ENCODE data around the gene MBD1. TPM values are rescaled to one million over a fixed set of nuclear protein-coding genes. Genes with fewer than 3 reads are reported as not detected.
"Not testable (repeated sequence)": the region's sequence is repeated elsewhere in the genome, so short reads cannot be mapped to it uniquely, and the experiment has no call there.

The MBD1 gene
- total and polyA plus RNA-seq, 12 donors = 29.5 to 59.0 (median 45.1) TPM

DNA sequence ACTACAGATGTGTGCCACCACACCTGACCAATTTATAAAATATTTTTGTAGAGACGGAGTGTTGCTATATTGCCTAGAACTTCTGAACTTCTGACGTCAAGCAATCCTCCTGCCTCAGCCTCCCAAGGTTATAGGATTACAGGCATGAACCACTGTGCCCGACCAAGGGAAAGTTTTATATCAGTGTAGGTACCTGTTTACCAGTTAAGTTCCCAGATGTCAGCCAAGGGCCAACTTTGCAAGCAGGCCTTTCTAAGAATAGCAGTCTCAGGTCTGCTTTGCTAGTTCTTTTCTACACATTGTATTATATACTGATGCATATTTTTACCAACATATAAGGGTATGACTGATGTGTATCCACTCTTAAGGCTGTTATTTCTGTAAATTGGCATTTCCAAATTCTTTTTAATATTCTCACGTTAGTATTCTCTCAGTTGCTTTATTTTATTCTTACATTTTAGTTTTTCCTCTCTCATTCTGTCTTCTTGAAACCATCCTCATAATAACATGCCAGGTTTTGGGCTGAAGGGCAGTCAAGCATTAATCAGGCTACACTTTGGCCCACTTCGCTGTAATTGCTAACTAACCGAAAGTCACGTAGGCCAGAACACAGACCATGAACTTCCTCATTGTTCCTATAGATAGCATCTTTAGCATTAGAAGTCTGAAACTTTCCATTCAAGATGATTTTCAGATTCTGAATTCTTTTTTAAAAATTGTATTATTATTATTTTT lies 31.1 kb upstream of the MBD1 start:
- H3K36me3 ChIP-seq = no peaks in the 10 kb centered on the region
- no peak overlapping the region for H3K27ac ChIP-seq
- H3K4me1 ChIP-seq = peaks cover 0 to 14% (median 0%) of the 10 kb centered on the region in 9 donors
- no peak overlapping the region for H3K4me3 ChIP-seq
- no peak for DNase-seq
- peaks cover 0 to 16% (median 6%) of the 10 kb centered on the region in 7 donors for H3K27me3 ChIP-seq
- no peak for ATAC-seq
- intact Hi-C loops (cut with DNase I) = no loop called here
- no peaks in the 10 kb centered on the region for H3K9me3 ChIP-seq
- TF ChIP-seq, protein P1, sequence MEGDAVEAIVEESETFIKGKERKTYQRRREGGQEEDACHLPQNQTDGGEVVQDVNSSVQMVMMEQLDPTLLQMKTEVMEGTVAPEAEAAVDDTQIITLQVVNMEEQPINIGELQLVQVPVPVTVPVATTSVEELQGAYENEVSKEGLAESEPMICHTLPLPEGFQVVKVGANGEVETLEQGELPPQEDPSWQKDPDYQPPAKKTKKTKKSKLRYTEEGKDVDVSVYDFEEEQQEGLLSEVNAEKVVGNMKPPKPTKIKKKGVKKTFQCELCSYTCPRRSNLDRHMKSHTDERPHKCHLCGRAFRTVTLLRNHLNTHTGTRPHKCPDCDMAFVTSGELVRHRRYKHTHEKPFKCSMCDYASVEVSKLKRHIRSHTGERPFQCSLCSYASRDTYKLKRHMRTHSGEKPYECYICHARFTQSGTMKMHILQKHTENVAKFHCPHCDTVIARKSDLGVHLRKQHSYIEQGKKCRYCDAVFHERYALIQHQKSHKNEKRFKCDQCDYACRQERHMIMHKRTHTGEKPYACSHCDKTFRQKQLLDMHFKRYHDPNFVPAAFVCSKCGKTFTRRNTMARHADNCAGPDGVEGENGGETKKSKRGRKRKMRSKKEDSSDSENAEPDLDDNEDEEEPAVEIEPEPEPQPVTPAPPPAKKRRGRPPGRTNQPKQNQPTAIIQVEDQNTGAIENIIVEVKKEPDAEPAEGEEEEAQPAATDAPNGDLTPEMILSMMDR (IDR thresholded peaks at IDR 0.05) = no peak
- WGBS, 2 donors = 76 to 77% methylated on average over 7 of the region's 7 CpGs

DNA sequence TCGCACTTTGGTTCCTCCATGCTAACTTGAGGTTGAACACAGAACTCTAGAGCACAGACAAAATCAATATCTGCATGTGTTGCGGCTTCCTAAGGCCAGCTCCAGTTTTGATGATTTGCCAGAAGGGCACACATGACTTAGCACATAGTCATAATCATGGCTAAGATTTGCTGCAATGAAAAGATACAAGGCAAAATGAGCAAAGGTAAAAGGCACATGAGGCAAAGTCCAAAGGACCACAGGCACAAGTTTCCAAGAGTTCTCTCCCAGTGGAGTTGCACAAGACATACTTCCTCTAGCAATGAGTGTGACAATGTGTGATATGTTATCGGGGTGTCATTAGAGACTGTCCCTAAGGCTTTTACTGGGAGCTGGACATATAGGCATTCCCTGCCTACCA lies 30.3 kb upstream of the MBD1 start:
- Histone ChIP-seq H3K4me1 (peaks cover 0 to 21% (median 7%) of the 10 kb centered on the region in 9 donors), H3K27ac (no peak overlapping the region), H3K27me3 (peaks cover 0 to 16% (median 6%) of the 10 kb centered on the region in 7 donors), H3K4me3 (no peak overlapping the region), H3K9me3 (no peaks in the 10 kb centered on the region), H3K36me3 (no peaks in the 10 kb centered on the region)
- TF ChIP-seq, protein P1 (IDR thresholded peaks at IDR 0.05) = no peak
- ATAC-seq = no peak
- DNase-seq = no peak
- WGBS, 2 donors = 78 to 86% methylated on average over 3 of the region's 3 CpGs
- intact Hi-C loops (cut with DNase I) = no loop called here

DNA sequence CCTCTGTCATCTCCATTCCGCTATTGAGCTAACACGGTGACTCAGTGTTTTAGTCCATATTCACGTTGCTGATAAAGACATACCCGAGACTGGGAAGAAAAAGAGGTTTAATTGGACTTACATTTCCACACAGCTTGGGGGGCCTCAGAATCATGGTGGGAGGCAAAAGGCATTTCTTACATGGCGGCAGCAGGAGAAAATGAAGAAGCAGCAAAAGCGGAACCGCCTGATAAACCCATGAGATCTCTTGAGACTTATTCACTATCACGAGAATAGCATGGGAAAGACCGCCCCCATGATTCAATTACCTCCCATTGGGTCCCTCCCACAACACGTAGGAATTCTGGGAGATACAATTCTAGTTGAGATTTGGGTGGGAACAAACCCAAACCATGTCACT lies 28.8 kb upstream of the MBD1 start:
- Histone ChIP-seq H3K27ac (no peak overlapping the region), H3K27me3 (peaks cover 0 to 10% (median 5%) of the 10 kb centered on the region in 7 donors), H3K4me3 (no peak overlapping the region), H3K9me3 (peaks cover 0 to 3% (median 0%) of the 10 kb centered on the region in 11 donors), H3K4me1 (peaks cover 0 to 21% (median 7%) of the 10 kb centered on the region in 9 donors), H3K36me3 (no peaks in the 10 kb centered on the region)
- ATAC-seq (no peak), DNase-seq (no peak)
- WGBS, 2 donors = 81 to 86% methylated on average over 10 of the region's 10 CpGs
- intact Hi-C loops (cut with DNase I) = no loop called here
- TF ChIP-seq, protein P1 (IDR thresholded peaks at IDR 0.05) = no peak

DNA sequence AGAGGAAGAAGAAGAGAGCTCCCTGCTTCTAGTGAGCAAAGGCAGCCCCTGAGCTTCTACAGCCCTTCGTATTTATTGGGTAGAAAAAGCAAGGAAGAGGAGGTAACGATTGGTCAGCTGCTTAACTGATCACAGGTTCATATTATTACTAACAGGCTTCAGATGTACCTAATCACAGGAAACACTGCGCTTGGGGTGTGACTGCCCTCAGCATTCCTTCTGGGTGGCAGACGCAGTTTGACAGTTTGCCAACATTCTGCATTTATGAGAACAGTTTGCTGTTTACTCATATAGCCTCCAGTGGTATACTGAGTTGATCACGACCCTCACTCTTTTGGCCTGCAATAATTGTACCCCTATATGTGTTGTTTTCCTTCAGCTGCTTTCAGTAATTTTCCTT lies 27.5 kb upstream of the MBD1 start:
- H3K36me3 ChIP-seq; H3K9me3 ChIP-seq; H3K4me3 ChIP-seq; DNase-seq; ATAC-seq; intact Hi-C loops (cut with DNase I): not testable (repeated sequence)
- Histone ChIP-seq H3K27me3 (peaks cover 0 to 23% (median 13%) of the 10 kb centered on the region in 7 donors), H3K27ac (peak overlapping the region in 1 of 10 donors; percentile 24), H3K4me1 (peaks cover 0 to 21% (median 7%) of the 10 kb centered on the region in 9 donors)
- 60 to 77% methylated on average over 5 of the region's 5 CpGs for WGBS, 2 donors
